Measurements from ENCODE around the gene FUT2.

Gene FUT2

DNA sequence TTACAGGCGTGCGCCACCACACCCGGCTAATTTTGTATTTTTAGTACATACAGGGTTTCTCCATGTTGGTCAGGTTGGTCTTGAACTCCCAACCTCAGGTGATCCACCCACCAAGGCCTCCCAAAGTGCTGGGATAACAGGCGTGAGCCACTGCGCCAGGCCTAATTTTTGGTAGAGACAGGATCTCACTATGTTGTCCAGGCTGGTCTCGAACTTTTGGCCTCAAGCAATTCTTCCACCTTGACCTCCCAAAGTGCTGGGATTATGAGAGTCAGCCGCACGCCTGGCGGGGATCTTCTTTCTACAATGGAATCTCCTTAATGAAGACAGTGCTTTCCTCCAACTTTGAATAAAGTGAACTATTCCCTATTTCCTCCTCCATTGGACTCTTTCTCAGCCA, 38.9 kb downstream of the FUT2 start:
- no peak for DNase-seq

DNA sequence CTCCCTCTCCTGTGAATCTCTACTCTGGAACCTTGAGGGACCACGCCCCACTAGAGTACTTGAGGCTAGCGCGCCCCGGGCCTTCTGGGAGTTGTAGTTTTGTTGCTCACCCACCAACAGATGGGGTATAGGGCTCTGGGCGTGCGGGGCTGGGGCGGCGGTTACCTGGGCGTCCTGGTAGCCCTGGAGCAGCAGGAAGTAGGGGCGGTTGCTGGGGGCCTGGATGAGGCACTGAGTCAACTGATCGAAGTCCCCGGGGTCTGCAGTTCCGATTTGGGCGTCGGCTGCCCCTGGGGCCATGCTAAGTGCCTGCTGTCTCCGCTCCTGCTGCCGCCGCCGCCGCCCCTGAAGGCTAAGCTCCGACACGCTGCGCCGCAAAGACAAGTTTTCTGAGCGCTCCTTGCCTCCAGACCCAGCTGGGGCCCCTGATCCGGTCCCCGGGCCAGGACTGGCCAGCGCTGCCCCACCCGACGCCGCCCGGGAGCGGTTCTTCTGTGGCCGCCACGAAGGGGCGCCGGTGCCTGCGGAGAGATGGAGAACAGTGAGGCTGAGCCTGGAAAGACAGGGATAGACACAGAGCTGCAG, 39.4 kb downstream of the FUT2 start:
- no peak for DNase-seq

DNA sequence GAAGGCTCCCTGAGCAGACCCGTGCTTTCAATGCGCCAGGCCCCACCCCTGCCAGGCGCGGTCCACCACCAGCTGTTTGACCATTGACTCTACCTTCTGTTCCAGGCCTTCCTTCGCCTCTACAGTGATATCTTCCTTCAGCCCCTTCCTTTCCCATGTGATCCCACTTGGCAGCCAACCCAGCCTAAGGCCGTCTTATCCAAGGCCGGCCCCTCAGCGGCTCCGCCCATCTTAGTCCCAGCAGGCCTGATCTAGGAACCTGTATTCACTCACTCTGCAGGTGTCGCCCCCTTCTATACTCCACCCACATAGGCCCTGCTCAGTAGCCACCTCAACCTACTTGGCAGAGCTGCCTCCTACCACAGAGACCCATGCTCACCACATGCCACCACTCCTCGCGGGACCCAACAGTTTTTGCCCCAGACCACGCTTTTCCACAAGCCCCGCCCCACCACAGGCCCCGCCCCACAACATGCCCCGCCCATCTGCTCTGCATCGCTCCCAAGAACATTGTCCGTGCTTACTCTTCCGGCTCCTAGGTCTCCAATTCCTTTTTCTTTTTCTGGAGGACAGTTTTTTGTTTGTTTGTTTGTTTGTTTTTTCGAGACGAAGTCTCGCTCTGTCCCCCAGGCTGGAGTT, 41.7 kb downstream of the FUT2 start:
- DNase-seq = no peak

DNA sequence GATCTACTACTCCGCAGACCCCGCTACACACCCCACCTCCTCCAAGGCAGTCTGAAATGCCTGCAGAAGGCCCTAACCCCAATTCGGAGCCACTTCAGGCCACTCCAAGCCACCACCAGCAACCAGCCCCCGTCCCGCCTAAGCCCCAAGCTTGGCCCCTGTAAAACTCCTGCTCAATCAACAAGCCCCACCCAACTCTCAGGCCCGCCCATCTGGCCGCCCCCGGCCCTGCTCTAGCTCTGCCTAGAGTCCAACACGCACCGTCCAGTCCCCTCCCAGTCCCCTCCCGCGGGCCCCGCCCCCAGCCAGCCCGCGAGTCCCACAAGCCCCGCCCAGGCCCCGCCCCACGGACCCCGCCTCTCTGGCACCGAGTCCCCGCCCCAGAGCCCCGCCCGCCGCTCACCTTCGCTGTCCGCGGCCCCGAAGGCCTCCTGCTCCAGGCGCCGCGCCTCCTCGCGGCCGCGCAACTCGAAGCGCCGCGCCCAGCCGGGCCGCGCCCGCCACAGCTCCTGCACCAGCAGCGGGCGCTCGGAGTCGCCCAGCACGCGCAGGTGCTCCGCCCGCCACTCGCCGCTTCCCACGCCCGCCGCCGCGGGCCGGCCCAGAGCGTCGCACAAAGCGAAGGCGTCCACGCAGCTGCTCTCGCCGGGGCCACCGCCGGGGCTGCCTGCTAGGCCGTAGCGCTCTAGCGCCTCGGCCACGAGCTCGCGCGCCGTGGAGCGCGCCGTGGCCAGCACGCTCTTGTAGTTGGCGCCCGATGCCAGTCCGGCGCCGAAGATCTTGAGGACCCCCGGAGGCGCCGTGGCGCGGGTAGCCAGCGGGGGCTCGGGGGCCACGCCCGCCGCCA, 43.0 kb downstream of the FUT2 start:
- DNase-seq = peak; percentile 59

DNA sequence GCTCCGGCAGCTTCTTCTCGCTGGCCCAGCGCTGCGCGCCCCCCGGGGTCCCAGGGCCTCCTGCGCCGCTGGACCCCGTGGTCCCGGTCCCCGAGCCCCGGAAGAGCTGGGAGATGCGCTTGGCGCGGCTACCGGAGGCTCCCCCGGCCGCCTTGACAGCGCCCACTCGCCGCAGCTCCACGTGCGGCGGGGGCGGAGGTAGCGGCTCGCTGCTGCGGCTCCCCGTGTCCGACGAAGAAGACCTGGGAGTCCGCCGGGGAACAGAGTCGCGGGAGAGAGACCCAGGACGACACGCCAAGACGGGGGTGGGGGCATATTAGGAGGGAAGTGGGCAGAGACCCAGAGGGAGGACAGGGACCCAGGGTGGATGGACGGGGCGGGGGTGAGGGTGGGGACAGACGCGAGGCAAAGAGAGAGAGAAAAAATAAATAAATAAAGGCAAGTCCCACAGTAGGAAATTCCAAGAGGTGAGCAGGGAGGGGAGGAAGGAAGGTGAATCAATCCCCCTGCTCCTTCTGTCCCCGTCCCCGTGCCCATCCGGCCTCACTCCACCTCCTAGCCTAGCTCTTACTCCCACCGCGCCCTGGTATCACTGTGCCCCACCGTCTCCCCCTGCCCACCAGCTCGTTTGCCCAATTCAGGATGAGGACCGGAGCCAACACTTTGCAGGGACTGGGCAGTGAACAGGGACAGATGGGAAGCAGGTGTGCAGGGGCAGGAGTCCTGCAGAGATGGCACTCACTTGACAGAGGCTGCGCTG, 43.8 kb downstream of the FUT2 start:
- DNase-seq = no peak

DNA sequence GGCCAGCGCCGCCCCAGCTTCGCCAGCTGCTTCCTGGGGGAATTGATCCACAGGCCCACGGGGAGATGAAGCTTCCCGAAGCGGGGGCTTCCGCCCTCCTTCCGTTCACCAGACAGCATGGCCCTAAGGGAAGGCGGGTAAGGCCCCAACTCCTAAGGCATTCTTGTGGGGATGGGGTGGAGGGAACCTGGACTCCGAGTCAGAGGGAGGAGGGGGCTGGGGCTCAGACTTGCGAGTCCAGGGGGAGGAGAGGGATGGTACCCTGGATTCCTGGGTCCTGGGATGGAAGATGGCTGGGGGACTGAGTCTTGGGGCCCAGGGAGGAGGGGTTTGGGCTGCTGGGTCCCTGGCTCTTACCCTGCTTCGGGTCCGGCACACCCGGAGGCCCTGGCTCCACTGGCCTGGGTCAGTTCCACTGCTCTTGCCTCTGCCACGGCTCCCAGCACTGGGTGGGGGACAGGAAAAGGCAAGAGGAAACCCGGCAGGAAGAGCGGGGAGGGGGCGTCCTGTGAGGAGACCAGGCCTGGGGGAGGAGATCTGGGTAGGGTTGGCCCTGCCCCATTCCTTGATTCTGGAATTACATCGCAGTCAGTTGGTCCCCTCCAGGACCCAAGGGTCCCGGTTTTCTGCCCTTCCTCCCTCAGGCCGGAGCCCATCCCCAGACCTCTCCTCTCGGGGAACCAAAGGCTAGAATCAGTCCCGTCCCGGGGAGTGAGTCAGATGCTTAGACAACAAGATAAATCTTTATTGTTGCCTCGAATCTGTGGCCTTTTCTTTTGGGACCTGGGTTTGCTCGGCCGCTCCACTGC, 44.6 kb downstream of the FUT2 start, which contains the start of gene RASIP1:
Gene RASIP1 (minus strand): TSS at position 447 of the 809 bp plus-strand sequence. CDS start 328 bp downstream, at position 119.
- DNase-seq = no peak

DNA sequence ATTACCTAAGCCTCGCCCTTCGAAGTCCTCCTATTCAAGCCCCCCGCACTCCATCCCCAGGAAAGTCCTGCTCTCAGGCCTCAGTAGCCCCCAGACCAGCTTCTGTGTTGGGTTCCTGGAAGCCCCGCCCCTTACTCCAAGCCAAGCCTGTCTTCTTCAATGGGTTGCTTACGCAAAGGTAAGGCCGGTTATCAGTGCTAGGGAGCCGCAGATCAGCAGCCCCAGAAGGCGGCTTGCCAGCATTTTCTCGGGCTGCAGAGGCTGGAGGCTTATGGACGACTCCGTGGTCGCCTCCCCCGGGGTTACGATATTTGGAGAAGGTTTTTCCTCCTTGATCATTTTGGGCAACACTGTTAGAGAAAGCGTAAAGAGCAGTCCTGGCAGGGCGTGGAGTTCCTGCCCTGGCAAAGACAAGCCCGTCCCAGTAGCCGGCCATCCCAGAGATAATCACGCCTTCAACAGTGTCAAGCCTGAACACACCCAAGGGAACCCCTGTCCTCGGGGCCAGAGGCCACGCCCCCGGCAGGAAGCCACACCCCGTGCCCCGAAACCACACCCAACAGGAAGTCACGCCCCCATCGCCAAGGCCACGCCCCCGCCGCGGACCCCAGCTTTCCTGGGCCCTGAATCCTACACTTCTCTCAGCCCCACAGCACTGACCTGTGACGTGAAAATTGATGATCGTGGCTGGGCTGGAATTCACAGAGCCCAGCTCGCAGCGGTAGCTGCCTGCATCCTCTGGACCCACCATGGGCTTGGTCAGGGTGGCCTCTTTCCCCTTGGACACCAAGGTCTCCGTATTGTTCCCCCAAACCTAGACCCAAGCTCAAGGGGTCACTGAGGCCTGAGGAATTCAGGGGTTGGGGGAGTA, 45.6 kb downstream of the FUT2 start:
- DNase-seq = no peak

DNA sequence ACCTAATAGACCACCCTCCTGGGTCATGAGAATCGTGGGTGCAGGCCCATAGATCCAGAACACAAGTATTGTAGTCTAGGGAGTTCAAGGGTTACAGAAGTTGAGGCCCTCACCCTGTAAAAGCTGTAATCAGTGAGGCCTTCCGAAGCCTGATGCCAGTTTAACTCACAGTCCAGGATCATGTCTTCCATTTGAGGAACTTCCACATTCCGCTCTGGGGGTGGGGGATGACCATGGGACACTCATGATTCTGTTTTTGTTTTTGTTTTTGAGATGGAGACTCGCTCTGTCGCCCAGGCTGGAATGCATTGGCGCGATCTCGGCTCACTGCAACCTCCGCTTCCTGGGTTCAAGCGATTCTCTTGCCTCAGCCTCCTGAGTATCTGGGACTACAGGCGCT, 46.3 kb downstream of the FUT2 start:
- no peak for DNase-seq

DNA sequence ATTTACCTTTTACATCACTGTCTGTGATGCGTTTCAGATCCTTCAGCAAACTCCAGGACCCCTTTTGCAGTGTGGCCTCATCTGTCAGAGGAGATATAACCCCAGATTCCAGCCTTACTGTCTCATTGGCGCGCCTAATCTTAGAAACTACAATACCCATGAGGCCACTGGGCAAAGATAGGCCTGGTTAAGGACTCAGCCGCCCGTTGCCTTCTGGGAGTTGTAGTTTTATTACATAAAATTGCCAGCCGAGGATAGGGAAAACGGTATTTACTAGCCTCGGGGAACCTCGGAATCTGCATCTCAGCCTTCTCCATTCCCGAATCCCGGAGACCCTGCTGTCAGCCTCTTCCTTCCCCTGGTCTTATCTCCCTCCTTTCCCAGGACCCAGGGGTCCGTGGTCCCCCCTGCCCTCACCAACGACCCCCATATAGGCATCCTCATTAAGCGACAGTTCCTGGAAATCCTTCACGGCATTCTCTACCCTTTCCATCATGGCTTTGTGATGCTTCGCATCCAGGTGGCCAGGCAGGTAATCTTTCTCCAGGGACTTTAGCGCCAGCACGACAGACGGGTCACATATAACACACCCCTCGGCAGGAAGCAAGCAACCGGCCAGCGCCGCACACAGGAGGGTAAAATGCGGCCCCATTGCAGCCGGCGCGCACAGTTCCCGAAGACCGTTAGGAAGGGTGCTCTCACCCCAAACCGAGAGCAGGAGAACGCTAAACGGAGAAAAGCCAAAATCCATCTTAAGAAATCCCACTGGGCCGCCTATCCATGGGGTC, 49.6 kb downstream of the FUT2 start:
- DNase-seq = peak; percentile 27

DNA sequence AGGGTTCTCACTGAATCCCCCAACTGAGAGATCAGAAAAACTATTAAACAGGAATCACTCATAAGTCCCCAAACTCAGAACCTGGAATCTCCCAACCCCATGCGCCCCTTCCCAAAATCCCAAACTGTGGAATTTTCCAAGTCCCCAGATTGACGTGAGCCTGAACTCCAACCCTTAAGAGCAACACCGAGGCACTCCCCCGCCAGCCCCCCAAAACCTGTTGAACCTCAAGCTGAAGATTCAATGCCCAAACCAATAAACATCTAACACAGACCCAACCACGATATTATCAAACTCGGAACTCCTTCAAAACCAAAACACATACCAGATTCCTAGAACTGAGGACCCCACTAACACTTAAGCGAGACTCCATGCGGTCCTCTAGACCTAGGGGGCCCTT, 50.3 kb downstream of the FUT2 start:
- no peak for DNase-seq

DNA sequence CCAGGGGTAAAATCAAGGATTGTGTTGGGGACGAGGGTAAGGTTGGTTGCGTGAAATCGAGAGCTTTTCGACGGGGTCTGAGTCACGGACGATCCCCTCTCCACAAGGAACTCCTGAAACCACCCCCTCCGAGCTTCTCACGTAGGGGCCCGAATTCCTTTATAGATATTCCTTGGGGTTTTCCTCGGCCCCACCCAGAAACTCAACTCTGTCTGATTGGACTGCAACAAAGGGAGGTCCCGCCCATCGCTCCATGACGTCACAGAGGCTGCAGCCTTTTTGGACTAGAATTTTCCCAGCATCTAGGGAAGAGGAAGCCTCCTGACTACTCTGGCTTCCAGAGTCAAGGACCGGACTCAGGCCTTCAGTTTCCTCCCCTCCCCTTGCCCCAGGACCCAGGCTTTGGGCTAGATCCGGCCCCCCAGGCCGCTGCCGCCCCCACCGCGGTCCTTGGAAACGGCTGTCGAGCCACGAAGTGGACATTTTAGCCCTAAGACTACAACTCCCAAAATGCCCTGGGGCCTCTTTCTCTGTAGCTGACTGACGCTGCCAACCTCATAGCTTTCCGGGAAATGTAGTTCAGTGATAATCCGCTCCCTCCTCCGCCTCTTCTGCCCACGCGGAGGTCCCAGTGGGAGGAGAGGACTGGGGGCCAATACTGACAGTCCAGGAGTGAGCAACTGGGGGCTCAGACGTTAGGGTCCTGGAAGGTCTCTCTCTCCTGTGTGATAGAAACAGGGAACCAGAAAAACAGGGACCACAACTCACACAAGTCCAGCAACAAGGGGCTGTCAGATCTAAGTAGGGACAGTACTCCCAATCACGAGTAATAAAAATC, 51.2 kb downstream of the FUT2 start, which contains the start of gene IZUMO1:
Gene IZUMO1 (minus strand): TSS at position 172 of the 838 bp plus-strand sequence. CDS start 1,050 bp downstream, outside the sequence.
- peak; percentile 80 for DNase-seq

DNA sequence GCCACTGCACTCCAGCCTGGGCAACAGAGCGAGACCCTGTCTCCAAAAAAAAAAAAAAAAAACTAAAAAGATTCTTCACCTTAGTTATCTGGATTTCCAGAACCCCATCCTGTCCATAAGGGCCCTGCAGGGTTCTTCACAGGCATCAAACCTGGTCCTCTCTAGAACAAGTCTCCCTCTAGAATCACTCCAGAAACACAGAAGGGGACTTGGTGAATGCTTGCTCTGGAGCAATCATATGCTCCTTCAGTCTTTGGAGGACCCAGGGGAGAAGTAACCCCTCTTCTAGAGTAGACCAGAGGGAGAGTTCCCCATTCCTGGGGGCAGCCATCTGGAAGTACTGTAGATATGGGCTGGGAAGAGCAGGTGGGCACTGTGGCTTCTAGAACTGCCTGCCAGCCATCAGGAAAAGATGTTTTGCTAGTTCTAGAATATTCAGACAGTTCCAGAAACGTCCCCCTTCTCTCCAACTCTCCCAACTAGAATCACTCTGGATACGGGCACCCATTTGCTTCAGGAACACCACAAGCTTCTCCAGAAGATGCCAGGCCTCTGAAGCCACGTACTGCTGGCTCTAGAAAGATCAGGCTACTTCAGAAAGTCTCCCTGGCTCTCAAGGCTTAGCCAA, 53.9 kb downstream of the FUT2 start:
- DNase-seq = no peak

DNA sequence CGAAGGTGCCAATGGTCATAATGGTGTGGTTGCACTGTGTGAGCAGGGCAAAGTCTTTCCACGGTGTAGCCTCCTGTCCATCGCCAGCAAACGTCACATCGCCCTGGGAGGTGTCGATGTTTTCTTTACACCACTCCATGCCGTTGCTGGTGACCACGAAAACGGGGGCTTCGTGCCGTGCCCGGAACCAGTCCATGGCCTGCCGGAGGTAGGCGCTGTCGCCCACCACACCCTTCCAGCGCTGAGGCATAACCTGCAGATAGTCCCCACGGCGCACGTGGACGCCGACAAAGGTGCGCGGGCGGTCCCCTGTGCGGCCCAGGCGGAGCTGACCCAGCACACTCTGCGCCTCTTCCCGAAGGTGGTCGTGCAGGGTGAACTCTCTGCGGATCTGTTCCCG, 54.6 kb downstream of the FUT2 start:
- no peak for DNase-seq

DNA sequence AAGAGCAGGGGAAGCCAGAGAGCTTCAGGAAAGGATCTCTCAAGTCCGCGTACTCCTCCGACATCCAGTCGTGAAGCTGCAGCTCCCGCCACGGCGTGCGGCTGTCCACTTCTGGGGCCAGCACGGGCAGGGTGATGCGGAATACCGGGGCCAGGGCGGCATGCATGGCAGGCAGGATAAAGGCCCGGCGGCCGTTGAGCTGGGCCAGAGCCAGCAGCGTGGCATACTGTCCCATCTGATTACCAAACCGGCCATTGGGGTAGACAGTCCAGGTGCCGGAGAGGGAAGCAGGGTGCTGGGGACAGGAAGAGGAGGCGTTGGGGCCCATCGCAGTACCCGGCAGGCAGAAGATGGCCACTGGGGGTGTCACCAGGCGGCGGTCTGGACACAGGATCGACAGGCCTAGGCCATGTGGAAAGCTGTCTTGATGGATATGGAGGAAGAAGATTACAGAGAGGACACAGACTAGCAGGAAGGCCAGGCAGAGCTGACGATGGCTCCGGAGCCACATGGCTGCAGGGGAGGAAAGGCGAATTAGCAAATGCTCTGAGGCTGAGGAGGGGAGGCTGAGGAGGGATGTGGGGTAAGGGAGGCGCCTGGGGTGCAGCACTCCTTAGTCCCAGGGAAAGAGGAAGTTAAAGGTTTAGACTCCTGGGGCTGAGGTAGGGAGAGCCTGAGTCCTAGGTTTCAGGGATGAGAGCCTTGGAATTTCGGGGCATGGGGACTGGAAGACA, 55.2 kb downstream of the FUT2 start:
- no peak for DNase-seq

DNA sequence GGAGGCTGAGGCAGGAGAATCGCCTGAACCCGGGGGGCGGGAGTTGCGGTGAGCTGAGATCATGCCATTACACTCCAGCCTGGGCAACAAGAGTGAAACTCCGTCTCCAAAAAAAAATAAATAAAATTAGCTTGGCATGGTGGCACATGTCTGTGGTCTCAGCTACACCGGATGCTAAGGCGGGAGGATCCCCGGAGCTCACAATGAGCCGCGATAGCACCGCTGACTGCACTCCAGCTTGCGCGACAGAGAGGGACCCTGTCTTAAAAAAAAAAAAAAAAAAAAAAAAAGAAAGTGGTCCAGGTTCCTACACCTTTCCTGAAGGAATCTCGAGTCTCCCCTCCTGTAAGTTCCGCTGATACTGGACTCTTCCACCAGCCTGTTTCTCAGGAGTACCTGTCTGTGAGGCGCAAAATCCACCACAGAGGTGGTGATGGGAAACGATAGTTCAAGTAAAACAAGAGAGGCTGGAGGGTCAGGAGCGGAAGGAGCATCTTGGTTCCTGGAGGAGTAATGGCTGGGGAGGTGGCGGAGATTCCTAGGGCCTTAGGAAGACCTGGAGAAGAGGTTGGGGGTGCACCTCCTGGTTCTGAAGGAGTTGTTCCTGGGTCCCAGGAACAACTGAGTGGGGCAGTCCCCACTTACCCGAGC, 56.2 kb downstream of the FUT2 start:
- no peak for DNase-seq

DNA sequence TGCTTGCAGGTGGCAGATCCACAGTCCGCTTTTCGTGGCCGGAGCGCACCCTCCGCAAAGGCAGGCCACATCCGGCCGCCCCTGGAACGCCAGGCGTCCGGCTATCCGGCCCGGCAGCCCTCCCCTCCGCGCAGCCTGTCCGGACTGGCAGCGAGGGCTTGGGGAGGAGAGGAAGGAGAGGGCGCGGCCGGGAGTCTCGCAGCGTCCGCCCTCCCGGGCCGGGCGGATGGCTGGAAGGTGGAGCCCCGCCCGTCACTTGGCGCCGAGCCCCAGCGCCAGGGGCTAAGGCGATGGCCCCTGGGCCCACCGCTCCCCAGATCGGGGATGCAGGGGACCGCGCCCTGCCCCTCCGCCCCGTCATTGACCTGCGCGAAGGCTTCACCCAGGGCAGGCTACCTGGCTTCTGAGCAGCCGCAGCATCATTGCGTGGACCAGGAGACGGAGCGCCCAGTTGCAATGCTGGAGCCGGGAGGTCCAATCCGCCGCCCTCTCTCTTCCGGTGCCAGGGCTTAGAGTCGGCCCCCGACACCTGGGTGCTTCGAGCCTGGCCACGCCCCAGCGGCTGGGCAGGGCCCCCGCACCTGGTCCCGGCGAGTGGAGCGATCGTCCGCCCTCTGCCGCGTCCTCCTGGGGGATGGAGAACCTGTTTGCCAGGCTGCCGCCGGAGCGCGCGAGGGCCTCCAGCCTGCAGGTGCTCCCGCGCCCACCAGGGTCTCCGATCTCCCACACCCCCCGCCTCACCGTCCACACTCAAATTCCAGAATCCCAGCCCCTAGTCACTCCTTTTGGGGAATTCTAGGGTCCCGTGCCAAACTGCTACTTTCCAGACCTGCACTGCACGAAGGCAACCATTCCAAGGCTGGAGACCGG, 57.0 kb downstream of the FUT2 start, which contains the start of gene FUT1:
Gene FUT1 (minus strand): TSS at position 146 of the 870 bp plus-strand sequence. CDS start 1,360 bp downstream, outside the sequence.
- peak; percentile 20 for DNase-seq
